GM23248 (cell line): Measurements from ENCODE around the gene SIVA1. TPM values are rescaled to one million over a fixed set of nuclear protein-coding genes. Genes with fewer than 3 reads are reported as not detected.

Experiments used
- DNase-seq: peaks from one replicate; pipeline ENCODE4 v3.0.0-alpha.2; 2015
- H2AFZ ChIP-seq: fragments of 200-600 bp; sonication (generic); 2 replicates; pipeline ENCODE4 v1.6.1; 2016; ENCODE audit warnings: antibody characterized with exemption
- H3F3A ChIP-seq: fragments of 200-600 bp; sonication (generic); 2 replicates; pipeline ENCODE4 v1.6.1; 2016; ENCODE audit warnings: mild to moderate bottlenecking, antibody characterized with exemption, mixed run types; ENCODE audit not compliant: insufficient read depth
- H3K27ac ChIP-seq: fragments of 200-600 bp; sonication (generic); 2 replicates; pipeline ENCODE4 v1.5.1; 2016; ENCODE audit warnings: mild to moderate bottlenecking
- H3K27me3 ChIP-seq: fragments of 200-600 bp; sonication (generic); replicated peaks from 2 replicates; pipeline ENCODE4 v1.6.1; 2016; ENCODE audit warnings: mild to moderate bottlenecking; ENCODE audit not compliant: insufficient read depth
- H3K36me3 ChIP-seq: fragments of 200-600 bp; sonication (generic); 2 replicates; pipeline ENCODE4 v1.6.1; 2016; ENCODE audit warnings: low read depth, mild to moderate bottlenecking
- H3K4me1 ChIP-seq: fragments of 200-600 bp; sonication (generic); 2 replicates; pipeline ENCODE4 v1.6.1; 2016; ENCODE audit warnings: mild to moderate bottlenecking; ENCODE audit not compliant: insufficient read depth
- H3K4me2 ChIP-seq: fragments of 200-600 bp; sonication (generic); one replicate; pipeline ENCODE4 v1.6.1; 2016; ENCODE audit warnings: mild to moderate bottlenecking; ENCODE audit not compliant: unreplicated experiment
- H3K4me3 ChIP-seq: fragments of 200-600 bp; sonication (generic); 2 replicates; pipeline ENCODE4 v1.5.1; 2016; ENCODE audit warnings: mild to moderate bottlenecking
- H3K79me2 ChIP-seq: fragments of 200-600 bp; sonication (generic); 2 replicates; pipeline ENCODE4 v1.6.1; 2016; ENCODE audit warnings: mild to moderate bottlenecking; ENCODE audit not compliant: insufficient read depth
- H3K9ac ChIP-seq: fragments of 200-600 bp; sonication (generic); 2 replicates; pipeline ENCODE4 v1.6.1; 2016; ENCODE audit warnings: mild to moderate bottlenecking
- H3K9me2 ChIP-seq: fragments of 200-600 bp; sonication (generic); 2 replicates; pipeline ENCODE4 v1.6.1; 2016; ENCODE audit warnings: mixed run types, mild to moderate bottlenecking, moderate library complexity; ENCODE audit not compliant: insufficient read depth
- H3K9me3 ChIP-seq: fragments of 200-600 bp; sonication (generic); one replicate; pipeline ENCODE4 v1.6.1; 2017; ENCODE audit warnings: low read depth
- H4K20me1 ChIP-seq: fragments of 200-600 bp; sonication (generic); 2 replicates; pipeline ENCODE4 v1.6.0; 2016; ENCODE audit not compliant: insufficient read depth
- EZH2 ChIP-seq: fragments of 200-600 bp; sonication (generic); IDR thresholded peaks from 2 replicates; pipeline ENCODE4 v1.6.1; 2018; ENCODE audit warnings: antibody characterized with exemption, mild to moderate bottlenecking; ENCODE audit not compliant: insufficient read depth, poor library complexity, severe bottlenecking
- EZH2phosphoT487 ChIP-seq: fragments of 200-600 bp; sonication (generic); IDR thresholded peaks from 2 replicates; pipeline ENCODE4 v1.6.1; 2018; ENCODE audit warnings: antibody characterized with exemption, moderate library complexity, mild to moderate bottlenecking, low read depth; ENCODE audit not compliant: insufficient read depth
- WGBS, 2 experiments: methylation state at CpG; one replicate each; pipeline ENCODE4 v1.1.6; 2015 to 2017; ENCODE audit warnings: low lambda C conversion rate in 2 of 2, low coverage in 1 of 2; ENCODE audit errors: missing lambda C conversion rate in 2 of 2; 5-methylcytosine and 5-hydroxymethylcytosine counted together
- in situ Hi-C: fragments of 300-500 bp; cut with MboI; formaldehyde crosslinking; loops from 2 replicates; pipeline ENCODE4 v1.15.0; 2020
- polyA plus RNA-seq: library from polyadenylated mRNA; unstranded; fragments of >200 nt; fragmentation: Nextera tagmentation; extraction: Ambion mirVana; gene quantifications from 2 replicates; pipeline ENCODE4 v1.2.1, GENCODE V29; 2016
- total RNA-seq: library from RNA; depleted of rRNA; stranded (reverse); fragments of >200 nt; shearing (Covaris generic); gene quantifications from 2 replicates; pipeline ENCODE4 v1.2.3, GENCODE V29; 2014

SIVA1 gene
- total and polyA plus RNA-seq, 2 experiments from 2014 or later, result 132 to 174 TPM

- 81 to 85% methylated on average over 13 to 17 of the region's 20 CpGs for WGBS, 2 experiments
- no peaks in the 10 kb centered on the region; the same call in 1 of the 2 replicates for H3K36me3 ChIP-seq
- no peaks in the 10 kb centered on the region for H3K4me1 ChIP-seq
- no peak for DNase-seq
- H4K20me1 ChIP-seq, result no peaks in the 10 kb centered on the region
- H3K79me2 ChIP-seq, result peaks cover 9% of the 10 kb centered on the region; the same call in 1 of the 2 replicates
- H3K9me3 ChIP-seq, result no peaks in the 10 kb centered on the region
- H3K9me2 ChIP-seq, result no peaks in the 10 kb centered on the region
- H3K27ac ChIP-seq, result no peak overlapping the region
- no peak overlapping the region for H3K4me2 ChIP-seq
- H3K9ac ChIP-seq, result no peak overlapping the region
- TF ChIP-seq EZH2, result no peak
- TF ChIP-seq EZH2phosphoT487, result no peak
- in situ Hi-C loops, result no loop called here
- no peaks in the 10 kb centered on the region for H3K27me3 ChIP-seq
- no peaks in the 10 kb centered on the region for H3F3A ChIP-seq
- no peak overlapping the region for H3K4me3 ChIP-seq
- no peak overlapping the region for H2AFZ ChIP-seq
Observed at GRCh38 chr14:104781271-104782077, 28.5 kb downstream of the SIVA1 start.

GRCh38 chr14:104782086-104782807 lies 29.3 kb downstream of the SIVA1 start:
- no peak for DNase-seq
- Histone ChIP-seq H3K27ac (no peak overlapping the region), H3K27me3 (no peaks in the 10 kb centered on the region), H2AFZ (no peak overlapping the region), H3K79me2 (peaks cover 17% of the 10 kb centered on the region; the same call in 1 of the 2 replicates), H3K9ac (no peak overlapping the region), H3K36me3 (no peaks in the 10 kb centered on the region), H3K9me3 (no peaks in the 10 kb centered on the region), H3K4me2 (no peak overlapping the region), H3K4me3 (no peak overlapping the region), H3K9me2 (no peaks in the 10 kb centered on the region), H3K4me1 (no peaks in the 10 kb centered on the region), H4K20me1 (no peaks in the 10 kb centered on the region), H3F3A (no peaks in the 10 kb centered on the region)
- TF ChIP-seq EZH2phosphoT487, result no peak
- TF ChIP-seq EZH2, result no peak
- in situ Hi-C loops, result no loop called here
- WGBS, 2 experiments, result 89 to 92% methylated on average over 16 to 27 of the region's 28 CpGs

- Histone ChIP-seq H3K27me3 (no peaks in the 10 kb centered on the region), H3K9ac (no peak overlapping the region), H4K20me1 (no peaks in the 10 kb centered on the region), H3K36me3 (no peaks in the 10 kb centered on the region), H3K79me2 (peaks cover 22% of the 10 kb centered on the region), H3F3A (no peaks in the 10 kb centered on the region), H3K9me2 (no peaks in the 10 kb centered on the region), H3K4me2 (no peak overlapping the region), H2AFZ (no peak overlapping the region), H3K4me3 (no peak overlapping the region), H3K4me1 (no peaks in the 10 kb centered on the region), H3K27ac (no peak overlapping the region), H3K9me3 (no peaks in the 10 kb centered on the region)
- in situ Hi-C loops, result no loop called here
- TF ChIP-seq EZH2phosphoT487, result no peak
- no peak for TF ChIP-seq EZH2
- 82 to 85% methylated on average over 12 of the region's 13 CpGs for WGBS, 2 experiments
- DNase-seq, result no peak
Observed at GRCh38 chr14:104782808-104783139, 29.8 kb downstream of the SIVA1 start.

GRCh38 chr14:104783484-104784217 lies 30.7 kb downstream of the SIVA1 start:
- no peak for DNase-seq
- H3K36me3 ChIP-seq, result no peaks in the 10 kb centered on the region

More at GRCh38 chr14:104783484-104784217, 30.7 kb downstream of the SIVA1 start:
- Histone ChIP-seq H4K20me1 (no peaks in the 10 kb centered on the region), H2AFZ (no peak overlapping the region), H3K9ac (no peak overlapping the region), H3F3A (no peaks in the 10 kb centered on the region), H3K4me1 (no peaks in the 10 kb centered on the region), H3K4me3 (no peak overlapping the region), H3K9me2 (no peaks in the 10 kb centered on the region), H3K27me3 (no peaks in the 10 kb centered on the region), H3K27ac (no peak overlapping the region), H3K79me2 (peaks cover 31% of the 10 kb centered on the region), H3K9me3 (no peaks in the 10 kb centered on the region), H3K4me2 (no peak overlapping the region)
- 79 to 84% methylated on average over 16 of the region's 16 CpGs for WGBS, 2 experiments
- in situ Hi-C loops, result no loop called here
- TF ChIP-seq EZH2 (no peak), EZH2phosphoT487 (no peak)
